ENCODE data around the gene PIK3C2A. TPM values are rescaled to one million over a fixed set of nuclear protein-coding genes. Genes with fewer than 3 reads are reported as not detected.

PIK3C2A gene, protein sequence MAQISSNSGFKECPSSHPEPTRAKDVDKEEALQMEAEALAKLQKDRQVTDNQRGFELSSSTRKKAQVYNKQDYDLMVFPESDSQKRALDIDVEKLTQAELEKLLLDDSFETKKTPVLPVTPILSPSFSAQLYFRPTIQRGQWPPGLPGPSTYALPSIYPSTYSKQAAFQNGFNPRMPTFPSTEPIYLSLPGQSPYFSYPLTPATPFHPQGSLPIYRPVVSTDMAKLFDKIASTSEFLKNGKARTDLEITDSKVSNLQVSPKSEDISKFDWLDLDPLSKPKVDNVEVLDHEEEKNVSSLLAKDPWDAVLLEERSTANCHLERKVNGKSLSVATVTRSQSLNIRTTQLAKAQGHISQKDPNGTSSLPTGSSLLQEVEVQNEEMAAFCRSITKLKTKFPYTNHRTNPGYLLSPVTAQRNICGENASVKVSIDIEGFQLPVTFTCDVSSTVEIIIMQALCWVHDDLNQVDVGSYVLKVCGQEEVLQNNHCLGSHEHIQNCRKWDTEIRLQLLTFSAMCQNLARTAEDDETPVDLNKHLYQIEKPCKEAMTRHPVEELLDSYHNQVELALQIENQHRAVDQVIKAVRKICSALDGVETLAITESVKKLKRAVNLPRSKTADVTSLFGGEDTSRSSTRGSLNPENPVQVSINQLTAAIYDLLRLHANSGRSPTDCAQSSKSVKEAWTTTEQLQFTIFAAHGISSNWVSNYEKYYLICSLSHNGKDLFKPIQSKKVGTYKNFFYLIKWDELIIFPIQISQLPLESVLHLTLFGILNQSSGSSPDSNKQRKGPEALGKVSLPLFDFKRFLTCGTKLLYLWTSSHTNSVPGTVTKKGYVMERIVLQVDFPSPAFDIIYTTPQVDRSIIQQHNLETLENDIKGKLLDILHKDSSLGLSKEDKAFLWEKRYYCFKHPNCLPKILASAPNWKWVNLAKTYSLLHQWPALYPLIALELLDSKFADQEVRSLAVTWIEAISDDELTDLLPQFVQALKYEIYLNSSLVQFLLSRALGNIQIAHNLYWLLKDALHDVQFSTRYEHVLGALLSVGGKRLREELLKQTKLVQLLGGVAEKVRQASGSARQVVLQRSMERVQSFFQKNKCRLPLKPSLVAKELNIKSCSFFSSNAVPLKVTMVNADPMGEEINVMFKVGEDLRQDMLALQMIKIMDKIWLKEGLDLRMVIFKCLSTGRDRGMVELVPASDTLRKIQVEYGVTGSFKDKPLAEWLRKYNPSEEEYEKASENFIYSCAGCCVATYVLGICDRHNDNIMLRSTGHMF (N-terminal part only)
- total RNA-seq = 26.5 and 41.8 TPM in 2 replicates

DNA sequence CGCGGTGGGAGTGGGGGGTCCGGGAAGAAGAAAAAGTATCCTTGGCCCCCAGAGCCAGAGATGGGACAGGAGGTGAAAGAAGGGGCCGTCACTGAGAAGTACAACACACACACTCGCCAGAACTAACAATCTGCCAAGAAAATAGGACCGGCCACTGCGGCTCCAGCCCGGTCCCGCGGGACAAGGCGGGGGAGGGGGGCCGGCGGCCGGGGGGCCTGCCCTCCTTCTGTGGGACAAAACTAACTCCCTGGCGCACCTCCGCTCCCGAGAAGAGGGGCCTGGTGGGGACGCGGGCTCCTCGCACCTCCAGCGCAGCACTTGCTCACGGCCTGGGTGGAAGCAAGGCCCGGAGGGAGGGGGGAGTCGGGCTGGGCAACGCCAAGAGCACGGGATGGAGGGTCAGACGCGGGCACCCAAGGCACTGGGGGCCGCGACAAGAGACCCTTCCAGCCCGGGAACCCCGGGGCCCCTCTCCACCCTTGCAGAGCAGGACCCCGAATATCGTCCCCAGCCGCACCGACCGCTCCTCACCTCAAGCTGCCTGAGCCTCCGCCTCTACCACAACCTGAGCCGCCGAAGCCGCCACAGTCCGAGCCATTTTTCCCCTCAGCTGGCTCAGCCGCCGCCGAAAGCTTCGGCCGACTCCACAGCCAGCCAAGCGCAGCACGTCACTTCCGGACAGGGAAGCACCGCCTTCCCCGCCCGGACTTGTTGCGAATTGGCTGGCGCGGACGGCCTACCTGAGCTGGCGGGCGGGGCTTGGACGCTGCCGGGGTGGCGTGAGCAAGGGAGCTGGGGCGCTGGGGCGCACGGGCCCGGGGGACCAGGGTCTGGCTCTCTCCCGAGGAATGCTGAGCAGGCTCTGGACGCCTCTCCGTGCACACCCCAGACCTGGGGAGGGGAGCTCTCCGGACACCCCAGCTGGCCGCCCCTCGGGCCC is at the start of gene PIK3C2A:
TSS of gene PIK3C2A (minus strand) at position 670 of the 940 bp plus-strand sequence. CDS start 38,245 bp downstream, outside the sequence.

Other genes with a start within 250 kb of the PIK3C2A start
- under 0.01 and 0.20 TPM in 2 replicates for gene PLEKHA7, start 193.6 kb downstream of the PIK3C2A start, total RNA-seq
- gene RPS13, start 130.3 kb downstream of the PIK3C2A start, total RNA-seq = 653 and 1,574 TPM in 2 replicates
- 46.1 and 52.2 TPM in 2 replicates for gene NUCB2, start 68.8 kb upstream of the PIK3C2A start, total RNA-seq
- gene NCR3LG1, start 143.8 kb upstream of the PIK3C2A start, total RNA-seq = 14.7 and 27.6 TPM in 2 replicates
- not detected in 2 replicates for gene KCNJ11, start 180.7 kb upstream of the PIK3C2A start, total RNA-seq

Measured in subcutaneous preadipocyte (primary cell).